Right atrium auricular region (tissue), 2 donors: ENCODE data around the gene NME9. TPM values are rescaled to one million over a fixed set of nuclear protein-coding genes. Genes with fewer than 3 reads are reported as not detected.

Experiments
- DNase-seq: peaks from one replicate; pipeline ENCODE4 v3.0.0-alpha.2; 2019; ENCODE audit warnings: low spot score
- H3K27ac ChIP-seq, 2 donors: fragments of 200-600 bp; sonication (generic); 1 replicate in 1 of 2; 2 replicates in 1 of 2; pipeline ENCODE4 v1.5.1; 2016 to 2019
- H3K27me3 ChIP-seq, 2 donors: fragments of 200-600 bp; sonication (generic); one replicate each; pipeline versions ENCODE4 v1.5.1 to v1.6.0; 2017 to 2019
- H3K36me3 ChIP-seq: fragments of 200-600 bp; sonication (generic); one replicate; pipeline ENCODE4 v1.5.1; 2016
- H3K4me1 ChIP-seq, 2 donors: fragments of 200-600 bp; sonication (generic); one replicate each; pipeline versions ENCODE4 v1.5.1 to v1.6.0; 2017 to 2019
- H3K4me3 ChIP-seq, 2 donors: fragments of 200-600 bp; sonication (generic); 1 replicate in 1 of 2; 2 replicates in 1 of 2; pipeline ENCODE4 v1.5.1; 2017 to 2019; ENCODE audit warnings: mild to moderate bottlenecking in 1 of 2, moderate library complexity in 1 of 2
- H3K9me3 ChIP-seq, 2 donors: fragments of 200-600 bp; sonication (generic); one replicate each; pipeline ENCODE4 v1.5.1; 2019
- CTCF ChIP-seq, 2 donors: fragments of 200-600 bp; sonication (generic); IDR thresholded peaks; one replicate each; pipeline ENCODE4 v1.5.1; 2019; ENCODE audit warnings: antibody characterized with exemption in 2 of 2
- total RNA-seq, 2 donors: library from RNA; depleted of rRNA; stranded (reverse); fragments of >200 nt; gene quantifications; one replicate each; pipeline ENCODE4 v1.1.0, GENCODE V29; 2016

NME9 gene
- total RNA-seq, 2 donors from 2014 or later = not detected

GRCh38 chr3:138300647-138301046, 29.0 kb downstream of the NME9 start:
- no peak for TF ChIP-seq CTCF (IDR thresholded peaks at IDR 0.05)
- H3K27me3 ChIP-seq = no peaks in the 10 kb centered on the region
- H3K4me3 ChIP-seq = no peak overlapping the region
- no peak for DNase-seq
- no peaks in the 10 kb centered on the region for H3K4me1 ChIP-seq
- no peak overlapping the region for H3K27ac ChIP-seq
- no peaks in the 10 kb centered on the region for H3K9me3 ChIP-seq
- H3K36me3 ChIP-seq = peaks cover 21% of the 10 kb centered on the region

GRCh38 chr3:138297876-138298275, 31.8 kb downstream of the NME9 start:
- Histone ChIP-seq H3K27ac (no peak overlapping the region), H3K4me3 (no peak overlapping the region), H3K36me3 (peaks cover 40% of the 10 kb centered on the region), H3K4me1 (no peaks in the 10 kb centered on the region), H3K27me3 (no peaks in the 10 kb centered on the region), H3K9me3 (no peaks in the 10 kb centered on the region)
- no peak for DNase-seq
- TF ChIP-seq CTCF (IDR thresholded peaks at IDR 0.05) = no peak

- Histone ChIP-seq H3K4me3 (no peak overlapping the region), H3K27me3 (no peaks in the 10 kb centered on the region), H3K9me3 (no peaks in the 10 kb centered on the region), H3K36me3 (peaks cover 46% of the 10 kb centered on the region), H3K27ac (no peak overlapping the region), H3K4me1 (no peaks in the 10 kb centered on the region)
- no peak for TF ChIP-seq CTCF (IDR thresholded peaks at IDR 0.05)
- DNase-seq = no peak
Measured at GRCh38 chr3:138297059-138297607, 32.5 kb downstream of the NME9 start.

GRCh38 chr3:138296639-138297038, 33.0 kb downstream of the NME9 start:
- no peak for DNase-seq
- Histone ChIP-seq H3K27ac (no peak overlapping the region), H3K4me3 (no peak overlapping the region)

GRCh38 chr3:138289701-138290100, 40.0 kb downstream of the NME9 start:
- Histone ChIP-seq H3K36me3 (peaks cover 88% of the 10 kb centered on the region), H3K27me3 (no peaks in the 10 kb centered on the region), H3K4me1 (no peaks in the 10 kb centered on the region), H3K4me3 (no peak overlapping the region), H3K9me3 (no peaks in the 10 kb centered on the region), H3K27ac (no peak overlapping the region)
- no peak for DNase-seq
- no peak for TF ChIP-seq CTCF (IDR thresholded peaks at IDR 0.05)

More at GRCh38 chr3:138296639-138297038, 33.0 kb downstream of the NME9 start:
- no peaks in the 10 kb centered on the region for H3K4me1 ChIP-seq
- H3K27me3 ChIP-seq = no peaks in the 10 kb centered on the region
- no peak for TF ChIP-seq CTCF (IDR thresholded peaks at IDR 0.05)
- no peaks in the 10 kb centered on the region for H3K9me3 ChIP-seq
- H3K36me3 ChIP-seq = peaks cover 50% of the 10 kb centered on the region

- no peak for TF ChIP-seq CTCF (IDR thresholded peaks at IDR 0.05)
- DNase-seq = no peak
- Histone ChIP-seq H3K4me3 (no peak overlapping the region), H3K4me1 (no peaks in the 10 kb centered on the region), H3K36me3 (peaks cover 92% of the 10 kb centered on the region), H3K9me3 (no peaks in the 10 kb centered on the region), H3K27me3 (no peaks in the 10 kb centered on the region), H3K27ac (no peak overlapping the region)
Measured at GRCh38 chr3:138289260-138289659, 40.4 kb downstream of the NME9 start.
